CD14-positive monocyte (primary cell): ENCODE results near the gene MALRD1. TPM values are rescaled to one million over a fixed set of nuclear protein-coding genes. Genes with fewer than 3 reads are reported as not detected.

Source experiments
- DNase-seq, 3 donors: peaks; one replicate each; pipeline ENCODE4 v3.0.0-alpha.2; 2011 to 2022
- H2AFZ ChIP-seq: 2 replicates; pipeline ENCODE4 v1.6.0; 2012; ENCODE audit warnings: mild to moderate bottlenecking, low read depth, low read length, inconsistent platforms; ENCODE audit not compliant: insufficient read depth, poor library complexity, severe bottlenecking
- H3K27ac ChIP-seq, 2 donors: 1 replicate in 1 of 2; 2 replicates in 1 of 2; pipeline ENCODE4 v1.5.1; 2012 to 2013; ENCODE audit warnings: low read length in 2 of 2, control low read depth in 1 of 2, inconsistent platforms in 1 of 2, low read depth in 1 of 2, mild to moderate bottlenecking in 1 of 2
- H3K27me3 ChIP-seq, 2 donors: one replicate each; pipeline versions ENCODE4 v1.6.0 to v1.6.1; 2011 to 2013; ENCODE audit warnings: low read length in 2 of 2; ENCODE audit not compliant: control insufficient read depth in 2 of 2, insufficient read depth in 2 of 2
- H3K36me3 ChIP-seq, 2 donors: replicated peaks in 1 of 2; 1 replicate in 1 of 2; 2 replicates in 1 of 2; pipeline versions ENCODE4 v1.5.1 to v1.6.1; 2012 to 2013; ENCODE audit warnings: low read length in 2 of 2, control low read depth in 1 of 2, inconsistent platforms in 1 of 2, mild to moderate bottlenecking in 1 of 2; ENCODE audit not compliant: insufficient read depth in 2 of 2, control insufficient read depth in 1 of 2
- H3K4me1 ChIP-seq, 2 donors: 1 replicate in 1 of 2; 2 replicates in 1 of 2; pipeline versions ENCODE4 v1.5.1 to v1.6.1; 2012 to 2013; ENCODE audit warnings: low read length in 2 of 2, control low read depth in 1 of 2, inconsistent platforms in 1 of 2, mild to moderate bottlenecking in 1 of 2, moderate library complexity in 1 of 2; ENCODE audit not compliant: insufficient read depth in 2 of 2, control insufficient read depth in 1 of 2
- H3K4me2 ChIP-seq: replicated peaks from 2 replicates; pipeline ENCODE3; 2012; ENCODE audit warnings: low read length, moderate library complexity, mild to moderate bottlenecking; ENCODE audit not compliant: poor library complexity, severe bottlenecking; ENCODE audit errors: extremely low read depth
- H3K4me3 ChIP-seq, 3 experiments: fragments of 200-600 bp in 1 of 3; sonication (generic) in 1 of 3; replicated peaks in 1 of 3; 1 replicate in 2 of 3; 2 replicates in 1 of 3; pipeline ENCODE4 v1.5.1; 2011 to 2013; ENCODE audit warnings: low read length in 3 of 3, mild to moderate bottlenecking in 3 of 3, control low read depth in 2 of 3, low read depth in 2 of 3, inconsistent platforms in 1 of 3, moderate library complexity in 1 of 3
- H3K79me2 ChIP-seq: 2 replicates; pipeline ENCODE4 v1.6.0; 2012; ENCODE audit warnings: mild to moderate bottlenecking, control low read depth, inconsistent platforms, low read length, moderate library complexity; ENCODE audit not compliant: insufficient read depth
- H3K9ac ChIP-seq: 2 replicates; pipeline ENCODE4 v1.6.0; 2017; ENCODE audit warnings: low read length, mild to moderate bottlenecking; ENCODE audit not compliant: insufficient read depth, poor library complexity, severe bottlenecking
- H3K9me3 ChIP-seq, 2 donors: replicated peaks in 1 of 2; 1 replicate in 1 of 2; 2 replicates in 1 of 2; pipeline versions ENCODE4 v1.5.1 to v1.6.1; 2012 to 2013; ENCODE audit warnings: low read length in 2 of 2, control low read depth in 1 of 2; ENCODE audit not compliant: control insufficient read depth in 1 of 2, insufficient read depth in 1 of 2
- H4K20me1 ChIP-seq: 2 replicates; pipeline ENCODE4 v1.6.0; 2012; ENCODE audit warnings: mild to moderate bottlenecking, low read length, control low read depth, moderate library complexity; ENCODE audit not compliant: insufficient read depth
- H3K27ac Mint-ChIP-seq, 7 donors: one replicate each; pipeline ENCODE4 v1.8.0; 2020; ENCODE audit warnings: mild to moderate bottlenecking in 7 of 7, mixed read lengths in 7 of 7, moderate library complexity in 6 of 7, inconsistent platforms in 2 of 7
- H3K27me3 Mint-ChIP-seq, 3 donors: one replicate each; pipeline ENCODE4 v1.8.0; 2021 to 2022; ENCODE audit warnings: low read depth in 3 of 3, mild to moderate bottlenecking in 3 of 3, mixed read lengths in 3 of 3, moderate library complexity in 3 of 3, inconsistent platforms in 1 of 3
- H3K36me3 Mint-ChIP-seq, 2 donors: one replicate each; pipeline ENCODE4 v1.8.0; 2020; ENCODE audit warnings: mixed read lengths in 2 of 2, inconsistent platforms in 1 of 2, mild to moderate bottlenecking in 1 of 2
- H3K4me1 Mint-ChIP-seq: one replicate; pipeline ENCODE4 v1.8.0; 2020; ENCODE audit warnings: mild to moderate bottlenecking, mixed read lengths
- H3K4me3 Mint-ChIP-seq, 2 donors: one replicate each; pipeline ENCODE4 v1.8.0; 2020; ENCODE audit warnings: mild to moderate bottlenecking in 2 of 2, mixed read lengths in 2 of 2, moderate library complexity in 1 of 2
- H3K9me3 Mint-ChIP-seq, 7 donors: one replicate each; pipeline ENCODE4 v1.8.0; 2020 to 2022; ENCODE audit warnings: mixed read lengths in 7 of 7, mild to moderate bottlenecking in 6 of 7, moderate library complexity in 6 of 7, inconsistent platforms in 2 of 7
- CTCF ChIP-seq: fragments of 200-600 bp; IDR thresholded peaks from one replicate; pipeline ENCODE4 v1.8.0; 2022; ENCODE audit warnings: antibody characterized with exemption, mild to moderate bottlenecking
- WGBS: methylation state at CpG from one replicate; pipeline ENCODE4 v1.1.5; 2013; ENCODE audit warnings: missing lambda C conversion rate; ENCODE audit not compliant: insufficient coverage; 5-methylcytosine and 5-hydroxymethylcytosine counted together
- intact Hi-C, 2 donors: fragments of 100-400 bp; cut with micrococcal nuclease; formaldehyde crosslinking; loops; one replicate each; pipeline versions ENCODE4 v1.15.0 to v1.15.1; 2023
- polyA plus RNA-seq, 3 donors: library from polyadenylated mRNA; depleted of rRNA in 1 of 3; unstranded in 2 of 3; stranded (reverse) in 1 of 3; fragments of 300-500 nt in 2 of 3; fragments of >200 nt in 1 of 3; fragmentation: Illumina TruSeq in 2 of 3; gene quantifications; 1 replicate in 2 of 3; 2 replicates in 1 of 3; pipeline ENCODE4 v1.2.3, GENCODE V29; 2012 to 2021

Gene MALRD1
- polyA plus RNA-seq, 3 donors: not detected

GRCh38 chr10:19096501-19097073, 48.0 kb downstream of the MALRD1 start:
- peaks cover 0 to 2% (median 0%) of the 10 kb centered on the region in 3 donors for H3K27me3 Mint-ChIP-seq
- H3K4me1 Mint-ChIP-seq: no peaks in the 10 kb centered on the region
- no peak for TF ChIP-seq CTCF
- H3K27me3 ChIP-seq: no peaks in the 10 kb centered on the region
- no peak overlapping the region for H3K4me3 Mint-ChIP-seq
- H3K9me3 ChIP-seq: peaks cover 5 to 14% of the 10 kb centered on the region in 2 donors
- H3K79me2 ChIP-seq: no peaks in the 10 kb centered on the region
- no peak overlapping the region for H3K9ac ChIP-seq
- H2AFZ ChIP-seq: no peak overlapping the region
- H3K4me3 ChIP-seq: no peak overlapping the region
- H3K27ac Mint-ChIP-seq: no peak overlapping the region
- peaks cover 0 to 12% (median 4%) of the 10 kb centered on the region in 7 donors for H3K9me3 Mint-ChIP-seq
- 40% methylated on average over 1 of the region's 5 CpGs for WGBS
- H4K20me1 ChIP-seq: no peaks in the 10 kb centered on the region
- H3K36me3 ChIP-seq: no peaks in the 10 kb centered on the region
- H3K4me2 ChIP-seq: no peak overlapping the region
- H3K36me3 Mint-ChIP-seq: no peaks in the 10 kb centered on the region
- intact Hi-C loops: no loop called here
- no peak for DNase-seq
- no peaks in the 10 kb centered on the region for H3K4me1 ChIP-seq
- no peak overlapping the region for H3K27ac ChIP-seq

GRCh38 chr10:19097151-19097550, 48.5 kb downstream of the MALRD1 start:
- Histone ChIP-seq H3K9ac (no peak overlapping the region), H3K4me3 (no peak overlapping the region), H3K36me3 (no peaks in the 10 kb centered on the region), H3K27me3 (no peaks in the 10 kb centered on the region), H3K27ac (no peak overlapping the region), H3K4me2 (no peak overlapping the region), H2AFZ (no peak overlapping the region), H4K20me1 (no peaks in the 10 kb centered on the region), H3K4me1 (no peaks in the 10 kb centered on the region), H3K79me2 (no peaks in the 10 kb centered on the region), H3K9me3 (peaks cover 5 to 14% of the 10 kb centered on the region in 2 donors)
- Mint-ChIP-seq H3K4me3 (no peak overlapping the region), H3K36me3 (no peaks in the 10 kb centered on the region), H3K27me3 (peaks cover 0 to 2% (median 0%) of the 10 kb centered on the region in 3 donors), H3K4me1 (no peaks in the 10 kb centered on the region), H3K9me3 (peaks cover 0 to 12% (median 4%) of the 10 kb centered on the region in 7 donors), H3K27ac (no peak overlapping the region)
- TF ChIP-seq CTCF: no peak
- intact Hi-C loops: no loop called here
- no peak for DNase-seq
- WGBS: no CpG with 5 or more reads among the region's 3 CpGs
